DMS53 treated with DMSO at 0.1 percent for 48 hours (cell line): ENCODE data around the gene BTG1.
"Not testable (repeated sequence)": the region's sequence is repeated elsewhere in the genome, so short reads cannot be mapped to it uniquely, and the experiment has no call there.

Experiments
- DNase-seq: peaks from one replicate; lab custom pipeline; 2025; ENCODE audit not compliant: unreplicated experiment; lab: John Stamatoyannopoulos, UW

The BTG1 gene

GRCh38 chr12:92151916-92152315 is 6.3 kb upstream of the BTG1 start:
- no peak for DNase-seq

GRCh38 chr12:92149563-92149962 is 3.9 kb upstream of the BTG1 start:
- no peak for DNase-seq

- DNase-seq, result no peak
Measured at GRCh38 chr12:92147491-92147890, 1.8 kb upstream of the BTG1 start.

DNA sequence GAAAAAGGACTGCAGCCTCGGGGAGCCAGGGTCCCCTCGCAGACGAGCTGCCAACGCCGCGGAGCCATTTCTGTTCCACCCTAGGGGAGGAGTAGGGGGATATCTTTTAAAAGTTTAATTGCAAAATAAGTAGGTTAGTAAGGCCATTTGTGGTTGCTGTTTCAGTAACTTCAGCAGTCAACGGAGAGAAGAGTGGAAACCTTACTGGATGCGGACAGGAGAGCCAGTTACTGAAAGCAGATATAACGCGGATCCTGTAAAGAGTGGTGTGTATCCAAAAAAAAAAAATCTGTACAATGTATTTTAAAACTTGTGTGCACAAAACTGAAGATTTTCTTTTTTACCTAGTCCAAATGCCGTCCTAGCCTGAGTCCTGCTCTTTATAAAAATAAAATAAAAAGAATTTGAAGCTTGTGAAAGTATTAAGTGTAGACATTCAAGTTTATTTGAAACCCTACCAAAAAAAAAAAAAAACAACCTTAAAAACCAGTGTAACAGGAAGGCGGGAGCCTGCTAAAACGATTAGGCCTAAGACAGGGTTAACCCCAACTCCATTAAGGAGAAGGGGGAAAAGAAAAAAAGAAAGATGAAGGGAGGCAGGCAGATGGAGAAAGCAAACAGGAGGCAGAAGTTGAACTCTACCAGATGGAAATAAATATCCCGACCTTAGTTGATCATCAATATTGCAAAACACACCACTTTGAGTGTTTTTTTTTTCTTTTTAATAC is 1.0 kb upstream of the BTG1 start:
- DNase-seq, result peak; percentile 68

- DNase-seq, result no peak
Measured at GRCh38 chr12:92145481-92145730, 240 bp downstream of the BTG1 start.

- peak; percentile 66 for DNase-seq
Measured at GRCh38 chr12:92144631-92145480, 790 bp downstream of the BTG1 start.

- DNase-seq, result peak; percentile 94
Measured at GRCh38 chr12:92143686-92144630, 1.7 kb downstream of the BTG1 start.

GRCh38 chr12:92143258-92143657 is 2.4 kb downstream of the BTG1 start:
- no peak for DNase-seq

DNA sequence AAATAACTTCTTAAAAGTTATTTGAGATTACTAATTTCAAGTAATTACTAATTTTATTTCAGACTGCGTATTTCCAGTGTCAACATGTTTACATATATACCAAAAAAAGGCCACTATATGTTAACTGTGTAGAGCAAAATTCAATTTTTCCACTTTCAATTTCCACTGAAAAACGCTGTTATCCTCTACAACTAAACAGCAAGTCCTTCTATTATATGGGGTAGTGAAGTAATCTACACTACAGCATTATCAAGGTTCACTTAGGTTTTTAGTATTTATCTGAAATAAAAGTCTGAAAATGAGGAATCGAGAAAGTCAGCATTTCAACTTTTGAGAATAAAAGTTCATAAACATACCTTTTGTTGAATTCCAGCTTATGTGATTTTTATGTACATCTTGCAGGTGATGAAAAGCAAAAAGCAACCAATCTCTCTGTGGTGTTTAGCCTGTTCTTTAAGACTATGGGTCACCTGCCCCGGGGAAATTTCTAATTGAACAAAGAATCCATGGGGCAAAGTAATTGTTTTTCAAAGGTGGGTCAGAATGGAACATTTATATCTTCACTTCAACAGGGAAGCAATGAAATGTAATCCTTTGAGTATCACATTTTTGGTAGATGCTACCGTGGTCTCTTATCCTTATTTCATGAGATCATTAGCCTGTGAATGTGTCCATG is 3.3 kb downstream of the BTG1 start:
- no peak for DNase-seq

GRCh38 chr12:92141591-92142121 is 4.0 kb downstream of the BTG1 start:
- peak; percentile 51 for DNase-seq

- DNase-seq, result no peak
Measured at GRCh38 chr12:92140896-92141536, 4.6 kb downstream of the BTG1 start.

DNA sequence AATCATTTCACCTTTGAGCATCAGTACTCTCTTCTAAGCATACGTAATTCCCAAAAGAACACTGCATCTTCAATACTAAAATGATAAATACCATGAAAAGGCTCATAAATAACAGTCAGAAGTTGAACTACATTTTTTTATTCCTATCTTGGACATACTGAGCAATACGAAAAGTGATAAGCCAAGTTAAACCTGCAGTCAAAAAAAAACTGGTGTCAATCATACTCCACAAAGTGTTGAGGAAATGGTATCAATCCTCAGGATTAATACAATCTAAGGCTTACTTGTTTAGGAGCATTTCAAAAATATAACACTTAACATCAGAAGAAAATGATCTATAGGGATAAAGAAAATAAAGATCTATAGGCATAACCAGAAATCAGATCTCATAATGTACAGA is 5.5 kb downstream of the BTG1 start:
- no peak for DNase-seq

DNA sequence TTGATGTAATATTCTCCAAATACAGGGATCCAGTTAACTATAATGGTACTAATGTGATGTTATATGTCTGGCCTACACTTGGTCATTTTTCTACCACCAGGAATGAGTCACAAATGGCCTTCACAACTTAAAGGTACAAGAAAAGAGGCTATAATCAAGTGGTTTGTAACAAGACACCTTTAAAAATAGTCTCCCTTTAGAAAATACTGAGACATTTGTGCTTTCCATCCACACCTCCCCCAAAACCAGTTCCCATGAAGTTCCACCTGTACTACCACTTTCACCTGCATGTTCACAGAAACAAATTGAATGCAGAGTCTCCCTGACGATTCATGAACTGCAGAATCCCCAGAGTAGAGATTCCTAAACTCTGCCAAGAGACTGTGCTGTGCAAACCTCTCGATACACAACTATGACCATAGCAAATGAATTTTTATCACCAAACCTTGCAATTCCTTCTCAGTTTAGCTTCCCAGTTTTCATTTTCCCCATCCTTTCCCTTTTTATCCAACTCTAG is 6.0 kb downstream of the BTG1 start:
- DNase-seq, result peak; percentile 47

DNA sequence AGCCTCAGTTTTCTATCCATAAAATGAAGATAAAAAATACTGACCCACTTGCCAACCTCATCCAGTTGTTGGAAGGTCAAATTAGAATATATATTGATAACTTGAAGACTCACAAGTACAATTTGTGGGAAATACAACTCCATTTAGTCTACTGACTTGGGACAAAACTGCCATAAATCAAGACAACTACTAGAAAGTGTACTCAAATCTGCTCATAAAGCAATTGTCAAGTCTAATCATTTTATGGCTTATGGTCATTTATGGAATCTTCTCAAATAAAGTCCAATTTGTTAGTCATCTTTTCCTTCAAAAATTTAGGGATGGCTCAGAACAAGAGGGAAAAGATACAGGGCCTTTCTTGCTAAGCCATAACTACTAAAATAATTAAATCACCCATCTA is 7.0 kb downstream of the BTG1 start:
- no peak for DNase-seq

DNA sequence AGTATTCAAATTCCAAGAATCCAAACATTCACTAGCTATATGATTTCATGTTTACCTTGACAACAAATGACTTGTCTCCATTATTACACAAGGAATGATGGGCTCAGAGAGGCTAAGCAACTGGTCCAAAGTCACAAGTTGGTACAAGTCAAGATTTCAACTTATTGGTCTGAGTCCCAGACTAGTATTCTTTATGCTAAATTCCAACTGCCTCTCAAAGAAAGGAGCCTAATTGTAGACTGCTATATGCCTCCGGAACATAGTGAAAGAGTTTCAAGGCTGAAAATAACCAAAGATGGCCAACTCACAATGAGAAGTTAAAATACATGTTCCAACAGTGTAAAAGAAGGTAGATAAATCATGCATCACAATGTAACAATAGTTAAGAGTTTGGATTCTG is 7.5 kb downstream of the BTG1 start:
- DNase-seq, result no peak

DNA sequence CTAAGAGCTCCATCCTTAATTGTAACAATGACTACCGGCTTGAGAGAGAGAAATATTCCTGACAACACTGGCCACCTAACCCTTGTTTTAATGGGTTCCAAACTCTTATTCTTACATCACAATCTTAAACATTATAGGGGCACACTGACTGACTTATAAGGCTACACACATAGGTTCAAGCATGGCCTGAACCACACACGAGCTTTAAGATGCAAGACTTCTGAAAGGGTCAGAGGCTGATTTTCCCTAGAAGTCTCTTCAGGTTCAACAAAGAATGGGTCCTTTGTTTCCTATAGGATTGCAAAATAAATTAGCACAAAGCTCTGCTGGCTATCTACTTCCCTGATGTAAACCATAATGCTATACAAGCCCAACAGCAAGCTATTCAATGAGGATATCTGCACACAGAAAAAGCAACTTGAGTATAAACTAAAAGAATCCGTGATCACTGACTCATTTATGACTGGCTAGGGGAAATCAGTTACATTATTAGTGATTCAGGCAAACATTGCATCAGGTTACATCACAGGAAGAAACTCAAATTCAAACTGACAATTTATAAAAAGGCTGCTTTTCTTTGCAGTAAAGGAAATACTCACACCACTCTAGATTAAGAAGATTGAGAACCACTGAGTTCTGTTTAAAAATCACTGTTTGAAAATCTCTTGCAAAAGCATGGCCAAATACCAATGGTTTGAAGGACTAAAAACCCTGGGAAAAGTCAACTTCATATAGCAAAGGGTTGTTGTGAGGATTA is 8.5 kb downstream of the BTG1 start:
- peak; percentile 64 for DNase-seq

GRCh38 chr12:92136026-92136730 is 9.5 kb downstream of the BTG1 start:
- DNase-seq, result peak; percentile 73

DNA sequence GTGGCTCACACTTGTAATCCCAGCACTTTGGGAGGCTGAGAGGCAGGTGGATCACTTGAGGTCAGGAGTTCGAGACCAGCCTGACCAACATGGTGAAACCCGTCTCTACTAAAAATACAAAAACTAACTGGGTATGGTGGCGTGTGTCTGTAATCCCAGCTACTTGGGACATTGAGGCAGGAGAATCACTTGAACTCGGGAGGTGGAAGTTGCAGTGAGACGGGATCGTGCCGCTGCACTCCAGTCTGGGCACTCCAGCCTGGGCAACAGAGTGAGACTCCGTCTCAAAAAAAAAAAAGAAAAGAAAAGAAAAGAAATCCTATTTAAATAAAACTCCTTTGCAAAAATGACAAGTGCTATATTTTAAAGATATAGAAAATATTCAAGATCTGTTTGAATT is 10.1 kb downstream of the BTG1 start:
- not testable (repeated sequence) for DNase-seq
